ENCODE results near the gene RFT1.
A peak's percentile ranks its signal among the peaks of the same experiment; 100 is the strongest.

Gene RFT1

GRCh38 chr3:53145713-53146080, 15.5 kb upstream of the RFT1 start:
- no peak for DNase-seq
- Histone ChIP-seq H3K27ac (ENCODE audit: low read length, poor library complexity, severe bottlenecking) (no peak overlapping the region), H3K4me2 (ENCODE audit: low read length, poor library complexity, severe bottlenecking) (no peak overlapping the region), H2BK5ac (ENCODE audit: low read depth, low read length, poor library complexity, severe bottlenecking) (no peak overlapping the region), H2BK15ac (ENCODE audit: low read depth, poor library complexity, severe bottlenecking) (no peak overlapping the region), H3K36me3 (ENCODE audit: control insufficient read depth in 1 of 2, insufficient read depth in 2 of 2, low read depth in 1 of 2, low read length in 2 of 2) (no peaks in the 10 kb centered on the region), H3K9ac (ENCODE audit: low read length) (no peak overlapping the region), H3K23ac (ENCODE audit: low read length in 2 of 2) (no peak overlapping the region), H3K14ac (ENCODE audit: low read length in 2 of 2) (no peak overlapping the region), H4K8ac (ENCODE audit: low read length) (no peak overlapping the region), H4K91ac (ENCODE audit: low read length) (no peak overlapping the region), H3K4me1 (ENCODE audit: control insufficient read depth, insufficient read depth, low read depth, low read length) (peaks cover 5% of the 10 kb centered on the region), H3K27me3 (ENCODE audit: control insufficient read depth in 1 of 2, insufficient read depth in 1 of 2, low read length in 2 of 2) (no peaks in the 10 kb centered on the region), H3K4ac (ENCODE audit: low read depth in 1 of 2, low read length in 2 of 2) (no peak overlapping the region), H2BK120ac (ENCODE audit: low read depth, low read length) (no peak overlapping the region), H3K79me1 (replicated peaks; ENCODE audit: low read length, poor library complexity, severe bottlenecking) (no peaks in the 10 kb centered on the region), H2AFZ (ENCODE audit: low read depth, low read length) (no peak overlapping the region), H3K9me3 (ENCODE audit: control insufficient read depth, low read length) (no peaks in the 10 kb centered on the region), H2BK12ac (ENCODE audit: low read length in 2 of 2) (no peak overlapping the region), H3K4me3 (ENCODE audit: insufficient read depth in 1 of 2, low read depth in 1 of 2, low read length in 2 of 2) (no peak overlapping the region), H2AK5ac (ENCODE audit: low read length, severe bottlenecking) (no peak overlapping the region), H3K18ac (ENCODE audit: low read depth in 1 of 2, low read length in 2 of 2) (no peak overlapping the region)
- WGBS = 90% methylated on average over 3 of the region's 3 CpGs

GRCh38 chr3:53144862-53145712, 14.9 kb upstream of the RFT1 start:
- Histone ChIP-seq H3K14ac (ENCODE audit: low read length in 2 of 2) (no peak overlapping the region), H3K4me1 (ENCODE audit: control insufficient read depth, insufficient read depth, low read depth, low read length) (peaks cover 5% of the 10 kb centered on the region), H3K4ac (ENCODE audit: low read depth in 1 of 2, low read length in 2 of 2) (no peak overlapping the region), H2BK5ac (ENCODE audit: low read depth, low read length, poor library complexity, severe bottlenecking) (no peak overlapping the region), H2BK15ac (ENCODE audit: low read depth, poor library complexity, severe bottlenecking) (no peak overlapping the region), H4K8ac (ENCODE audit: low read length) (no peak overlapping the region), H3K18ac (ENCODE audit: low read depth in 1 of 2, low read length in 2 of 2) (no peak overlapping the region), H3K23ac (ENCODE audit: low read length in 2 of 2) (no peak overlapping the region), H3K9me3 (ENCODE audit: control insufficient read depth, low read length) (no peaks in the 10 kb centered on the region), H2AFZ (ENCODE audit: low read depth, low read length) (no peak overlapping the region), H3K9ac (ENCODE audit: low read length) (no peak overlapping the region), H3K4me3 (ENCODE audit: insufficient read depth in 1 of 2, low read depth in 1 of 2, low read length in 2 of 2) (no peak overlapping the region), H2AK5ac (ENCODE audit: low read length, severe bottlenecking) (no peak overlapping the region), H3K36me3 (ENCODE audit: control insufficient read depth in 1 of 2, insufficient read depth in 2 of 2, low read depth in 1 of 2, low read length in 2 of 2) (no peaks in the 10 kb centered on the region), H3K27me3 (ENCODE audit: control insufficient read depth in 1 of 2, insufficient read depth in 1 of 2, low read length in 2 of 2) (no peaks in the 10 kb centered on the region), H2BK120ac (ENCODE audit: low read depth, low read length) (no peak overlapping the region), H3K4me2 (ENCODE audit: low read length, poor library complexity, severe bottlenecking) (no peak overlapping the region), H3K79me1 (replicated peaks; ENCODE audit: low read length, poor library complexity, severe bottlenecking) (no peaks in the 10 kb centered on the region), H3K27ac (ENCODE audit: low read length, poor library complexity, severe bottlenecking) (no peak overlapping the region), H4K91ac (ENCODE audit: low read length) (no peak overlapping the region), H2BK12ac (ENCODE audit: low read length in 2 of 2) (no peak overlapping the region)
- 78% methylated on average over 11 of the region's 11 CpGs for WGBS
- no peak for DNase-seq

- Histone ChIP-seq H2BK5ac (ENCODE audit: low read depth, low read length, poor library complexity, severe bottlenecking) (no peak overlapping the region), H3K4me2 (ENCODE audit: low read length, poor library complexity, severe bottlenecking) (no peak overlapping the region), H3K36me3 (ENCODE audit: control insufficient read depth in 1 of 2, insufficient read depth in 2 of 2, low read depth in 1 of 2, low read length in 2 of 2) (no peaks in the 10 kb centered on the region), H3K4ac (ENCODE audit: low read depth in 1 of 2, low read length in 2 of 2) (no peak overlapping the region), H2AFZ (ENCODE audit: low read depth, low read length) (no peak overlapping the region), H3K4me3 (ENCODE audit: insufficient read depth in 1 of 2, low read depth in 1 of 2, low read length in 2 of 2) (no peak overlapping the region), H4K91ac (ENCODE audit: low read length) (no peak overlapping the region), H3K4me1 (ENCODE audit: control insufficient read depth, insufficient read depth, low read depth, low read length) (peaks cover 5% of the 10 kb centered on the region), H3K18ac (ENCODE audit: low read depth in 1 of 2, low read length in 2 of 2) (no peak overlapping the region), H3K27ac (ENCODE audit: low read length, poor library complexity, severe bottlenecking) (no peak overlapping the region), H3K79me1 (replicated peaks; ENCODE audit: low read length, poor library complexity, severe bottlenecking) (no peaks in the 10 kb centered on the region), H3K14ac (ENCODE audit: low read length in 2 of 2) (no peak overlapping the region), H3K9ac (ENCODE audit: low read length) (no peak overlapping the region), H4K8ac (ENCODE audit: low read length) (no peak overlapping the region), H2BK15ac (ENCODE audit: low read depth, poor library complexity, severe bottlenecking) (no peak overlapping the region), H2BK120ac (ENCODE audit: low read depth, low read length) (no peak overlapping the region), H2AK5ac (ENCODE audit: low read length, severe bottlenecking) (no peak overlapping the region), H3K9me3 (ENCODE audit: control insufficient read depth, low read length) (no peaks in the 10 kb centered on the region), H3K27me3 (ENCODE audit: control insufficient read depth in 1 of 2, insufficient read depth in 1 of 2, low read length in 2 of 2) (no peaks in the 10 kb centered on the region), H3K23ac (ENCODE audit: low read length in 2 of 2) (no peak overlapping the region), H2BK12ac (ENCODE audit: low read length in 2 of 2) (no peak overlapping the region)
- DNase-seq = no peak
- 92% methylated on average over 4 of the region's 4 CpGs for WGBS
These were observed 14.2 kb upstream of the RFT1 start for GRCh38 chr3:53144446-53144845.

- H3K23ac ChIP-seq (ENCODE audit: low read length in 2 of 2) = no peak overlapping the region
- no peak overlapping the region for H3K4me2 ChIP-seq (ENCODE audit: low read length, poor library complexity, severe bottlenecking)
- no peaks in the 10 kb centered on the region for H3K27me3 ChIP-seq (ENCODE audit: control insufficient read depth in 1 of 2, insufficient read depth in 1 of 2, low read length in 2 of 2)
- DNase-seq = no peak
- no peaks in the 10 kb centered on the region for H3K79me1 ChIP-seq (replicated peaks; ENCODE audit: low read length, poor library complexity, severe bottlenecking)
- no peak overlapping the region for H2BK5ac ChIP-seq (ENCODE audit: low read depth, low read length, poor library complexity, severe bottlenecking)
- no peaks in the 10 kb centered on the region for H3K36me3 ChIP-seq (ENCODE audit: control insufficient read depth in 1 of 2, insufficient read depth in 2 of 2, low read depth in 1 of 2, low read length in 2 of 2)
- H2BK12ac ChIP-seq (ENCODE audit: low read length in 2 of 2) = no peak overlapping the region
- no peaks in the 10 kb centered on the region for H3K9me3 ChIP-seq (ENCODE audit: control insufficient read depth, low read length)
- peaks cover 5% of the 10 kb centered on the region for H3K4me1 ChIP-seq (ENCODE audit: control insufficient read depth, insufficient read depth, low read depth, low read length)
- no peak overlapping the region for H3K4ac ChIP-seq (ENCODE audit: low read depth in 1 of 2, low read length in 2 of 2)
- WGBS = 85% methylated on average over 3 of the region's 3 CpGs
- no peak overlapping the region for H3K18ac ChIP-seq (ENCODE audit: low read depth in 1 of 2, low read length in 2 of 2)
- H2BK120ac ChIP-seq (ENCODE audit: low read depth, low read length) = no peak overlapping the region
- H2AK5ac ChIP-seq (ENCODE audit: low read length, severe bottlenecking) = no peak overlapping the region
- no peak overlapping the region for H4K8ac ChIP-seq (ENCODE audit: low read length)
- H2BK15ac ChIP-seq (ENCODE audit: low read depth, poor library complexity, severe bottlenecking) = peak overlapping the region; percentile 45
- no peak overlapping the region for H2AFZ ChIP-seq (ENCODE audit: low read depth, low read length)
- no peak overlapping the region for H3K4me3 ChIP-seq (ENCODE audit: insufficient read depth in 1 of 2, low read depth in 1 of 2, low read length in 2 of 2)
- no peak overlapping the region for H3K27ac ChIP-seq (ENCODE audit: low read length, poor library complexity, severe bottlenecking)
- no peak overlapping the region for H3K9ac ChIP-seq (ENCODE audit: low read length)
- no peak overlapping the region for H3K14ac ChIP-seq (ENCODE audit: low read length in 2 of 2)
- H4K91ac ChIP-seq (ENCODE audit: low read length) = no peak overlapping the region
These were observed 12.8 kb upstream of the RFT1 start for GRCh38 chr3:53142986-53143385.

Measured in mesenchymal stem cell (in vitro differentiated cells and primary cell).